Peyer's patch (tissue), 4 donors: ENCODE data around the gene HRAS. TPM values are rescaled to one million over a fixed set of nuclear protein-coding genes. Genes with fewer than 3 reads are reported as not detected.

Experiments used
- DNase-seq, 3 donors: peaks; one replicate each; pipeline ENCODE4 v3.0.0-alpha.2; 2017 to 2019
- H3K27ac ChIP-seq, 4 donors: fragments of 200-600 bp; sonication (generic); one replicate each; pipeline ENCODE4 v1.5.1; 2016 to 2019
- H3K27me3 ChIP-seq, 2 donors: fragments of 200-600 bp; sonication (generic); one replicate each; pipeline ENCODE4 v1.5.1; 2019
- H3K36me3 ChIP-seq, 3 donors: fragments of 200-600 bp; sonication (generic); one replicate each; pipeline ENCODE4 v1.5.1; 2016 to 2019
- H3K4me1 ChIP-seq, 4 donors: fragments of 200-600 bp; sonication (generic); one replicate each; pipeline ENCODE4 v1.5.1; 2016 to 2019
- H3K4me3 ChIP-seq, 4 donors: fragments of 200-600 bp; sonication (generic); 1 replicate in 3 of 4; 2 replicates in 1 of 4; pipeline ENCODE4 v1.5.1; 2016 to 2019; ENCODE audit warnings: mild to moderate bottlenecking in 1 of 4
- H3K9me3 ChIP-seq, 4 donors: fragments of 200-600 bp; sonication (generic); one replicate each; pipeline ENCODE4 v1.5.1; 2016 to 2019; ENCODE audit warnings: mild to moderate bottlenecking in 1 of 4
- CTCF ChIP-seq, 6 experiments: fragments of 450-650 bp in 4 of 6; fragments of 200-600 bp in 2 of 6; sonication (generic) in 1 of 6; IDR thresholded peaks; one replicate each; pipeline ENCODE4 v1.5.1; 2017 to 2019; ENCODE audit warnings: antibody characterized with exemption in 6 of 6, mild to moderate bottlenecking in 3 of 6, moderate library complexity in 1 of 6
- POLR2A ChIP-seq, 2 donors: fragments of 450-650 bp; IDR thresholded peaks; one replicate each; pipeline ENCODE4 v1.5.1; 2017; ENCODE audit warnings: antibody characterized with exemption in 2 of 2, mild to moderate bottlenecking in 2 of 2, moderate library complexity in 2 of 2
- total RNA-seq, 4 donors: library from RNA; depleted of rRNA; stranded (reverse); fragments of >200 nt; gene quantifications; one replicate each; pipeline ENCODE4 v1.1.0, GENCODE V29; 2016

The HRAS gene
- total RNA-seq, 4 donors from 2014 or later: 27.4 to 55.3 (median 35.1) TPM

DNA sequence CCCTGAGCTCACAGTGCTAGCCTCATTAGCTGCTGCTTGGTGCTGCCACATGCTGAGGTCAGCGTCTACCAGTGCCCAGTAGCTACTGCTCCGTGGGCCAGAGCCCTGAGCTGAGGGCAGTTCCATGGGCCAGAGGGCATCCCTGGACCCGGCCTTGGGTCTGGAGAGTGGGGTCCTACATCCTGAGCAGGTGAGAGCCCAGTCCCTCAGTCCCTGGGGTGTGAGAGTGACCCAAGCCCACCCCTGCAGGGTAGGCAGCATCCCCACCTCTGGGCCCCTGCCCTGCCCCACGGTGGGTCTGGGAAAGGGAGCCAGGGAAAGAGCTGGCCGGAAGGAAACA lies 15.3 kb upstream of the HRAS start:
- DNase-seq: no peak
- peaks cover 0 to 16% (median 14%) of the 10 kb centered on the region in 4 donors for H3K4me1 ChIP-seq
- no peak overlapping the region for H3K4me3 ChIP-seq
- H3K36me3 ChIP-seq: no peaks in the 10 kb centered on the region
- H3K9me3 ChIP-seq: no peaks in the 10 kb centered on the region
- H3K27ac ChIP-seq: no peak overlapping the region
- TF ChIP-seq POLR2A (IDR thresholded peaks at IDR 0.05) (no peak), CTCF (IDR thresholded peaks at IDR 0.05) (no peak)
- peaks cover 0 to 6% of the 10 kb centered on the region in 2 donors for H3K27me3 ChIP-seq

- Histone ChIP-seq H3K27ac (no peak overlapping the region), H3K4me3 (no peak overlapping the region), H3K4me1 (peaks cover 0 to 11% (median 9%) of the 10 kb centered on the region in 4 donors), H3K27me3 (peaks cover 0 to under 1% of the 10 kb centered on the region in 2 donors), H3K9me3 (no peaks in the 10 kb centered on the region), H3K36me3 (no peaks in the 10 kb centered on the region)
- DNase-seq: no peak
- TF ChIP-seq POLR2A (IDR thresholded peaks at IDR 0.05) (no peak), CTCF (IDR thresholded peaks at IDR 0.05) (no peak)
These were observed 14.8 kb upstream of the HRAS start for GRCh38 chr11:550021-550745.

DNA sequence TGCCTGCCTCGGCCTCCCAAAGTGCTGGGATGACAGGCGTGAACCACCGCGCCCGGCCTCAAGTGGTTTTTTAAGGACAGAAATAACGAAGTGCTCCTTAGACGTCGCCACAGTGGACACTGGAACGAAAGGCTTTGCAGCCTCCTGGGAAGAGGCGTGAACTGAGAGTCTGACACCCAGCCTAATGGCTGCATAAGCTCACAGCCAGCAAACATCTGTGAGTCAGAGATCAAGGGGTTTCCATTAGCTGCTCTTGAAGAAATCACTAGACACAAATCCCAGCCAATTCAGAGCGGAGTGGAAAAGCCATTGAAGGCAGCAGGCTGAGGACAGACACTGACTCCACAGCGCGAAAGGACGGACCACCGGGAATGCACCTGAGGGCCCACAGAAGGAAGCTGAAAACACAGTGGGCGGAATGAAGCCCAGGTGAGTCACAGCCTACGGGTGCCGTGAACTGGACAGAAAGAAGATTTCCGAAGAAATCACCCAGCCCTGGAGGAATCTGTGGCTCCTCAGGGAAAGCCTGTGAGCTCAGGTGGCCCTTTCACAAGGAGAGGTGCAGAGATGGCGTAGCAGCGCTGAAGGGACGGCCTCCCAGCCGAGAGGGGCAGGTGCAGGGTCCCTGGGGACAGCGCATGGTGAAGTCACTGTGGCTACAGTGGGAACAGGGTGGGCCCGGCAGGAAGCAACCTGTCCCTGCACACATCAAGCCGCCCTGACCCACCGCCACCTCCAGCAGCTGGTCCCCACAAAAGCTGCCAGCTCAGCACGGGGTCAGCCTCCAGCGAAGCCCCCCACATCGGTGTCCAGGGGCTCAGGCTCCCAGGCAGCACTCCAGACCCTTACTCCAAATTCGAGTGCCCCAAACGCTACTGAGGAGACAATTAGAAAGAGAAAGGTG lies 13.6 kb upstream of the HRAS start:
- Histone ChIP-seq H3K9me3 (no peaks in the 10 kb centered on the region), H3K27ac (no peak overlapping the region), H3K36me3 (no peaks in the 10 kb centered on the region), H3K4me3 (no peak overlapping the region), H3K4me1 (peaks cover 0 to 9% (median under 1%) of the 10 kb centered on the region in 4 donors), H3K27me3 (no peaks in the 10 kb centered on the region)
- TF ChIP-seq POLR2A (IDR thresholded peaks at IDR 0.05) (no peak), CTCF (IDR thresholded peaks at IDR 0.05) (no peak)
- DNase-seq: no peak

DNA sequence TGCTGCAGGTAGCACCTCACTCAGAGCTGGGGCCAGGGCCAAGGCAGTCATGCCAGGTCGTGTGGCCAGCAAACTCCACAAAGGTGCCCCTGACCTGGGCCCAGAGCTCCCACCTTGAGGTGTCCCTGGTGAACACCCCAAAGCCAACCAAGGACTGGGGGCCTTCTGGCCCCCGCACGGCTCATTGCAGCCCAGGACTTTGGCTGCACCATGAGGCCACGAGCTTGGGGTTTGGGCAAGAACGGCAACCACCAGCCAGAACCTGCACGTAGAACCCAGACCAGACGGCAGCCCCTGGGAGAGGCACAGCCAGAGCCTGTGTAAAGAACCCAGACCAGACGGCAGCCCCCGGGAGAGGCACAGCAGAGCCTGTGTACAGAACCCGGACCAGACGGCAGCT lies 9.8 kb upstream of the HRAS start:
- DNase-seq: no peak
- no peak overlapping the region for H3K4me3 ChIP-seq
- no peak overlapping the region for H3K27ac ChIP-seq
- H3K4me1 ChIP-seq: peaks cover 0 to 10% (median 0%) of the 10 kb centered on the region in 4 donors
- H3K27me3 ChIP-seq: no peaks in the 10 kb centered on the region
- no peaks in the 10 kb centered on the region for H3K9me3 ChIP-seq
- H3K36me3 ChIP-seq: no peaks in the 10 kb centered on the region
- TF ChIP-seq CTCF (IDR thresholded peaks at IDR 0.05) (no peak), POLR2A (IDR thresholded peaks at IDR 0.05) (no peak)

DNA sequence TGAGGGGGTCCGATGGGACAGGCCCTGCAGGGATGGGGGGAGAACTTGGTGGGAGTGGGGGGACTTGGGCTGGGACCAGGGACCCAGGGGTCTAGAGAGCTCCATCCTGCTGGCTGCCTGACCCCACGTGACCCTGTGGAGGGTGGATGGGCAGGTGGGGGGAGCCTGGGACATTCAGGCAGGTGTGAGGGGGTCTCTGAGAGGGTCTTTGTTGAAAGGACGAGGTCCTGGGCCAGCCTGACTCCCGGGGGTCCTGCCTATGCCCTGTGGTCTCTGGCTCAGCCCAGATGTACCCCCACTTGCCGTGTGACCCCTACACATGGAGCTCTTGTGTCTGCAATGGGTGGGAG lies 9.4 kb upstream of the HRAS start:
- DNase-seq: no peak
- H3K27me3 ChIP-seq: no peaks in the 10 kb centered on the region
- H3K36me3 ChIP-seq: no peaks in the 10 kb centered on the region
- no peak overlapping the region for H3K4me3 ChIP-seq
- H3K4me1 ChIP-seq: peaks cover 0 to 10% (median 0%) of the 10 kb centered on the region in 4 donors
- no peaks in the 10 kb centered on the region for H3K9me3 ChIP-seq
- no peak overlapping the region for H3K27ac ChIP-seq
- TF ChIP-seq CTCF (IDR thresholded peaks at IDR 0.05) (no peak), POLR2A (IDR thresholded peaks at IDR 0.05) (no peak)
